Glutamatergic neuron (in vitro differentiated cells): ENCODE results near the gene FNDC1. TPM values are rescaled to one million over a fixed set of nuclear protein-coding genes. Genes with fewer than 3 reads are reported as not detected.

Source experiments
- DNase-seq: peaks from one replicate; pipeline ENCODE4 v3.0.0; 2022
- H3K27ac Mint-ChIP-seq: one replicate; pipeline ENCODE4 v1.8.0; 2020; ENCODE audit warnings: mild to moderate bottlenecking, mixed read lengths, inconsistent platforms; ENCODE audit not compliant: unreplicated experiment
- H3K27me3 Mint-ChIP-seq: one replicate; pipeline ENCODE4 v1.8.0; 2020; ENCODE audit warnings: mild to moderate bottlenecking, moderate library complexity, mixed read lengths, inconsistent platforms; ENCODE audit not compliant: unreplicated experiment
- H3K36me3 Mint-ChIP-seq: one replicate; pipeline ENCODE4 v1.8.0; 2020; ENCODE audit warnings: mild to moderate bottlenecking, mixed read lengths, inconsistent platforms; ENCODE audit not compliant: unreplicated experiment
- H3K4me1 Mint-ChIP-seq: one replicate; pipeline ENCODE4 v1.8.0; 2020; ENCODE audit warnings: mild to moderate bottlenecking, low read depth, mixed read lengths, inconsistent platforms; ENCODE audit not compliant: unreplicated experiment
- H3K4me3 Mint-ChIP-seq: one replicate; pipeline ENCODE4 v1.8.0; 2020; ENCODE audit warnings: mild to moderate bottlenecking, mixed read lengths, inconsistent platforms; ENCODE audit not compliant: unreplicated experiment
- H3K9me3 Mint-ChIP-seq: one replicate; pipeline ENCODE4 v1.8.0; 2020; ENCODE audit warnings: mild to moderate bottlenecking, moderate library complexity, mixed read lengths, inconsistent platforms; ENCODE audit not compliant: unreplicated experiment
- total RNA-seq: library from RNA; stranded (reverse); fragmentation: NEBNext Ultra II Directional; extraction: Animal tissue kit (Norgen Biotek cat#: 25700); gene quantifications from one replicate; pipeline ENCODE4 v1.2.1, GENCODE V29; 2021; ENCODE audit not compliant: unreplicated experiment
- TF ChIP-seq, protein P1 (sequence below): fragments of 200-600 bp; sonication (generic); IDR thresholded peaks from one replicate; pipeline ENCODE4 v1.5.0; 2021; ENCODE audit not compliant: partially characterized antibody, unreplicated experiment

Gene FNDC1
- total RNA-seq, 1 donor from 2014 or later = 0.88 TPM

- Mint-ChIP-seq H3K27me3 (no peaks in the 10 kb centered on the region), H3K4me1 (no peaks in the 10 kb centered on the region), H3K4me3 (no peak overlapping the region), H3K36me3 (no peaks in the 10 kb centered on the region), H3K27ac (no peak overlapping the region), H3K9me3 (no peaks in the 10 kb centered on the region)
- TF ChIP-seq, protein P1, sequence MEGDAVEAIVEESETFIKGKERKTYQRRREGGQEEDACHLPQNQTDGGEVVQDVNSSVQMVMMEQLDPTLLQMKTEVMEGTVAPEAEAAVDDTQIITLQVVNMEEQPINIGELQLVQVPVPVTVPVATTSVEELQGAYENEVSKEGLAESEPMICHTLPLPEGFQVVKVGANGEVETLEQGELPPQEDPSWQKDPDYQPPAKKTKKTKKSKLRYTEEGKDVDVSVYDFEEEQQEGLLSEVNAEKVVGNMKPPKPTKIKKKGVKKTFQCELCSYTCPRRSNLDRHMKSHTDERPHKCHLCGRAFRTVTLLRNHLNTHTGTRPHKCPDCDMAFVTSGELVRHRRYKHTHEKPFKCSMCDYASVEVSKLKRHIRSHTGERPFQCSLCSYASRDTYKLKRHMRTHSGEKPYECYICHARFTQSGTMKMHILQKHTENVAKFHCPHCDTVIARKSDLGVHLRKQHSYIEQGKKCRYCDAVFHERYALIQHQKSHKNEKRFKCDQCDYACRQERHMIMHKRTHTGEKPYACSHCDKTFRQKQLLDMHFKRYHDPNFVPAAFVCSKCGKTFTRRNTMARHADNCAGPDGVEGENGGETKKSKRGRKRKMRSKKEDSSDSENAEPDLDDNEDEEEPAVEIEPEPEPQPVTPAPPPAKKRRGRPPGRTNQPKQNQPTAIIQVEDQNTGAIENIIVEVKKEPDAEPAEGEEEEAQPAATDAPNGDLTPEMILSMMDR = no peak
- DNase-seq = no peak
Observed at GRCh38 chr6:159142531-159142930, 26.7 kb upstream of the FNDC1 start.

DNA sequence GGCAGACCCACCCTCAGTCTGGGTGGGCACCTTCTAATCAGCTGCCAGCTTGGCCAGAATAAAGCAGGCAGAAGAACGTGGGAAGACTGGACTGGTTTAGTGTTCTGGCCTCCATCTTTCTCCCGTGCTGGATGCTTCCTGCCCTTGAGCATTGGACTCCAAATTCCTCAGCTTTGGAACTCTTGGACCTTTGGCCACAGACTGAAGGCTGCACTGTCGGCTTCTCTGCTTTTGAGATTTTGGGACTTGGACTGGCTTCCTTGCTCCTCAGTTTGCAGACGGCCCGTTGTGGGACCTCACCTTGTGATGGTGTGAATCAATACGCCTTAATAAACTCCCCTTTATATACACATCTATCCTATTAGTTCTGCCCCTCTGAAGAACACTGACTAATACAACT is 20.6 kb upstream of the FNDC1 start:
- no peaks in the 10 kb centered on the region for H3K9me3 Mint-ChIP-seq

GRCh38 chr6:159149641-159150040 is 19.6 kb upstream of the FNDC1 start:
- H3K4me3 Mint-ChIP-seq = no peak overlapping the region
- no peak for DNase-seq
- H3K9me3 Mint-ChIP-seq = no peaks in the 10 kb centered on the region
- no peaks in the 10 kb centered on the region for H3K27me3 Mint-ChIP-seq
- H3K27ac Mint-ChIP-seq = no peak overlapping the region
- TF ChIP-seq, protein P1 = no peak
- no peaks in the 10 kb centered on the region for H3K36me3 Mint-ChIP-seq
- no peaks in the 10 kb centered on the region for H3K4me1 Mint-ChIP-seq

More for the DNA sequence above, 20.6 kb upstream of the FNDC1 start:
- H3K4me1 Mint-ChIP-seq = no peaks in the 10 kb centered on the region
- DNase-seq = no peak
- H3K36me3 Mint-ChIP-seq = no peaks in the 10 kb centered on the region
- H3K4me3 Mint-ChIP-seq = no peak overlapping the region
- H3K27me3 Mint-ChIP-seq = no peaks in the 10 kb centered on the region
- TF ChIP-seq, protein P1 = no peak
- no peak overlapping the region for H3K27ac Mint-ChIP-seq

DNA sequence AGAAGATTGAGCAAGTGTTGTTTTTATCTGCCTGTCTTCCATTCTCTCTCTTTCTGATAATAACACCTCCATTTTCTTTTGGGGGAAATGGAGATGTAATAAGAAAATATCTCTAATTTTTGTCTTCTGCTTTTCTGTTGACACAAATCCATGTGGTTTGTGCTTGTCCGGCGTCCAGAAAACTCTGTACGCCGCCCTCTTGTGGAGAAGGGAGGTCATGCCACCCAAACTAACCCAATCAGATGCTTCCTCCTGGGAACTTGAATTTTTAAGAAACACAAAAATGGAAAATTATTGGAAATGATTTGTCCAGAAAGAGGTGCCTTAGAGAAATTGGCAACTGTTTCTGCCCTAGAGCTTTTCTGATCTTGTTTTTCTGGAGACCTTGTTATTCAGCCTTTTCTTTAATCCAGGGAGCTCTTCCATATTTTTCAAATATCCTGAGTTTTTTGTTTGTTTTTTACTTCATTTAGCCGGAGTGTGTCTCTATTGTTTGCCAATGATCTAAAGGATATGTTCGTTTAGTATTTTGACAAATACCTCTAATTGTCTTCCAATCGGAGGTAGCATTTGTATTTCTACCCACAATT is 17.8 kb upstream of the FNDC1 start:
- TF ChIP-seq, protein P1 = peak; percentile 93
- no peaks in the 10 kb centered on the region for H3K9me3 Mint-ChIP-seq
- H3K4me1 Mint-ChIP-seq = no peaks in the 10 kb centered on the region
- peak; percentile 76 for DNase-seq
- H3K27ac Mint-ChIP-seq = no peak overlapping the region
- H3K27me3 Mint-ChIP-seq = no peaks in the 10 kb centered on the region
- H3K36me3 Mint-ChIP-seq = peaks cover 7% of the 10 kb centered on the region
- no peak overlapping the region for H3K4me3 Mint-ChIP-seq

DNA sequence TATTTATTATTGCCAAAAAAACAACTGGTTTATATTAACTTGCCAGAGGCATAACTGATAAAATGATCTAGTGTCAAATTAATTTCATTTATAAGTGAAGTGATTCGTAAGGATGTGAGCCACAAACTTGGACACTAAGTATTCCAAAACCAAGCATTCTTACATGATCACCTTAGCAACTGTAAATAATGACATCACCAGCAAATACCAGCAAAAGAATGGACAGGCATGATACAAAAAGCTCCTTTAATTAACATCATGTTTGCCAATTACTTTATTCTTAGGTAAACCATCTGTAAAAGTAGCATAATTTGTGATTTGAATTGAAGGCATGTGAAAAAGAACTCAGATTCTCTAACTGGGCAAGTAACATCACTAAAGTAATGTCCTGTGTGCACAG is 17.2 kb upstream of the FNDC1 start:
- no peak overlapping the region for H3K4me3 Mint-ChIP-seq
- no peaks in the 10 kb centered on the region for H3K4me1 Mint-ChIP-seq
- TF ChIP-seq, protein P1 = no peak
- peaks cover 1% of the 10 kb centered on the region for H3K27me3 Mint-ChIP-seq
- no peak for DNase-seq
- H3K36me3 Mint-ChIP-seq = peaks cover 7% of the 10 kb centered on the region
- H3K27ac Mint-ChIP-seq = no peak overlapping the region
- no peaks in the 10 kb centered on the region for H3K9me3 Mint-ChIP-seq
